HUES6 (cell line): ENCODE measurements around the gene ACSM2A.
"Not testable (repeated sequence)": the region's sequence is repeated elsewhere in the genome, so short reads cannot be mapped to it uniquely, and the experiment has no call there.

Experiments used
- H3K27ac ChIP-seq: 2 replicates; pipeline ENCODE4 v1.7.0; 2013; ENCODE audit warnings: low read depth, mild to moderate bottlenecking, low read length, inconsistent platforms
- H3K27me3 ChIP-seq: 2 replicates; pipeline ENCODE4 v1.6.1; 2013; ENCODE audit warnings: low read length; ENCODE audit not compliant: control insufficient read depth, insufficient read depth
- H3K36me3 ChIP-seq: 2 replicates; pipeline ENCODE4 v1.6.1; 2013; ENCODE audit warnings: low read length; ENCODE audit not compliant: control insufficient read depth, insufficient read depth
- H3K4me1 ChIP-seq: 2 replicates; pipeline ENCODE4 v1.6.1; 2013; ENCODE audit warnings: low read length; ENCODE audit not compliant: control insufficient read depth, insufficient read depth
- H3K4me3 ChIP-seq: 2 replicates; pipeline ENCODE4 v1.5.1; 2013; ENCODE audit warnings: low read depth, low read length
- H3K9ac ChIP-seq: one replicate; pipeline ENCODE4 v1.6.1; 2013; ENCODE audit warnings: mild to moderate bottlenecking, low read length
- H3K9me3 ChIP-seq: 2 replicates; pipeline ENCODE4 v1.6.1; 2013; ENCODE audit warnings: low read depth, low read length; ENCODE audit not compliant: control insufficient read depth, insufficient read depth

The ACSM2A gene

GRCh38 chr16:20427401-20427797, 23.9 kb upstream of the ACSM2A start:
- H3K4me1 ChIP-seq, H3K36me3 ChIP-seq, H3K4me3 ChIP-seq, H3K9me3 ChIP-seq, H3K27me3 ChIP-seq, H3K9ac ChIP-seq, H3K27ac ChIP-seq: not testable (repeated sequence)

- not testable (repeated sequence) for H3K4me3 ChIP-seq, H3K36me3 ChIP-seq, H3K9ac ChIP-seq, H3K9me3 ChIP-seq, H3K4me1 ChIP-seq, H3K27ac ChIP-seq, H3K27me3 ChIP-seq
Observed at GRCh38 chr16:20429499-20429898, 21.8 kb upstream of the ACSM2A start.

GRCh38 chr16:20430480-20430879, 20.8 kb upstream of the ACSM2A start:
- not testable (repeated sequence) for H3K9me3 ChIP-seq, H3K9ac ChIP-seq, H3K27me3 ChIP-seq, H3K36me3 ChIP-seq, H3K27ac ChIP-seq, H3K4me1 ChIP-seq, H3K4me3 ChIP-seq

GRCh38 chr16:20430948-20431347, 20.4 kb upstream of the ACSM2A start:
- Histone ChIP-seq H3K27ac (no peak overlapping the region), H3K4me3 (no peak overlapping the region), H3K36me3 (no peaks in the 10 kb centered on the region), H3K27me3 (no peaks in the 10 kb centered on the region; the same call in 1 of the 2 replicates), H3K9me3 (no peaks in the 10 kb centered on the region), H3K9ac (no peak overlapping the region), H3K4me1 (no peaks in the 10 kb centered on the region)

GRCh38 chr16:20438950-20439349, 12.4 kb upstream of the ACSM2A start:
- H3K9me3 ChIP-seq, H3K27ac ChIP-seq, H3K4me3 ChIP-seq, H3K4me1 ChIP-seq, H3K36me3 ChIP-seq, H3K27me3 ChIP-seq, H3K9ac ChIP-seq: not testable (repeated sequence)

- not testable (repeated sequence) for H3K9ac ChIP-seq, H3K27ac ChIP-seq, H3K4me3 ChIP-seq, H3K36me3 ChIP-seq, H3K4me1 ChIP-seq, H3K27me3 ChIP-seq, H3K9me3 ChIP-seq
Observed at GRCh38 chr16:20439820-20440231, 11.5 kb upstream of the ACSM2A start.

GRCh38 chr16:20440731-20441130, 10.6 kb upstream of the ACSM2A start:
- not testable (repeated sequence) for H3K4me1 ChIP-seq, H3K36me3 ChIP-seq

GRCh38 chr16:20441191-20441590, 10.1 kb upstream of the ACSM2A start:
- Histone ChIP-seq H3K27me3 (no peaks in the 10 kb centered on the region), H3K4me1 (no peaks in the 10 kb centered on the region), H3K27ac (no peak overlapping the region), H3K9ac (no peak overlapping the region), H3K36me3 (no peaks in the 10 kb centered on the region), H3K4me3 (no peak overlapping the region), H3K9me3 (no peaks in the 10 kb centered on the region)

More at GRCh38 chr16:20440731-20441130, 10.6 kb upstream of the ACSM2A start:
- H3K9me3 ChIP-seq, H3K4me3 ChIP-seq, H3K27ac ChIP-seq, H3K9ac ChIP-seq, H3K27me3 ChIP-seq: not testable (repeated sequence)

- not testable (repeated sequence) for H3K27me3 ChIP-seq, H3K27ac ChIP-seq, H3K36me3 ChIP-seq, H3K4me1 ChIP-seq, H3K4me3 ChIP-seq, H3K9ac ChIP-seq, H3K9me3 ChIP-seq
Observed at GRCh38 chr16:20441859-20442258, 9.5 kb upstream of the ACSM2A start.

GRCh38 chr16:20446652-20447393, 4.5 kb upstream of the ACSM2A start:
- H3K9ac ChIP-seq, H3K27ac ChIP-seq, H3K36me3 ChIP-seq, H3K9me3 ChIP-seq, H3K27me3 ChIP-seq, H3K4me1 ChIP-seq, H3K4me3 ChIP-seq: not testable (repeated sequence)

- H3K4me1 ChIP-seq, H3K27ac ChIP-seq, H3K36me3 ChIP-seq, H3K4me3 ChIP-seq, H3K9ac ChIP-seq, H3K27me3 ChIP-seq, H3K9me3 ChIP-seq: not testable (repeated sequence)
Observed at GRCh38 chr16:20453633-20454032, 2.3 kb downstream of the ACSM2A start.

GRCh38 chr16:20459227-20459626, 7.9 kb downstream of the ACSM2A start:
- not testable (repeated sequence) for H3K27me3 ChIP-seq, H3K27ac ChIP-seq, H3K4me1 ChIP-seq, H3K36me3 ChIP-seq, H3K9me3 ChIP-seq, H3K9ac ChIP-seq, H3K4me3 ChIP-seq
